RWPE2 (cell line): ENCODE results near the gene SMAD3.

ENCODE experiments used
- ATAC-seq: fragments of 200-7000 bp; cut with Tn5 transposase; 3 replicates; pipeline ENCODE4 v1.9.1; 2021; ENCODE audit warnings: low read depth
- DNase-seq: peaks from one replicate; pipeline ENCODE4 v3.0.0-alpha.2; 2020; ENCODE audit warnings: low spot score
- H3K27ac ChIP-seq: fragments of 450-650 bp; 2 replicates; pipeline ENCODE4 v1.5.1; 2017; ENCODE audit warnings: mild to moderate bottlenecking; ENCODE audit not compliant: poor library complexity, severe bottlenecking
- H3K27me3 ChIP-seq: fragments of 250-450 bp; sonication (Bioruptor Pico); 2 replicates; pipeline ENCODE4 v1.5.1; 2021; ENCODE audit warnings: mild to moderate bottlenecking, moderate library complexity; ENCODE audit not compliant: insufficient read depth, poor library complexity, severe bottlenecking
- H3K36me3 ChIP-seq: fragments of 250-450 bp; sonication (Bioruptor Pico); 2 replicates; pipeline ENCODE4 v1.5.1; 2020; ENCODE audit warnings: low read depth, mild to moderate bottlenecking, moderate library complexity
- H3K4me1 ChIP-seq: fragments of 250-450 bp; sonication (Bioruptor Pico); 2 replicates; pipeline ENCODE4 v1.5.1; 2021; ENCODE audit warnings: mild to moderate bottlenecking, moderate library complexity; ENCODE audit not compliant: insufficient read depth, poor library complexity, severe bottlenecking
- H3K4me3 ChIP-seq: fragments of 250-450 bp; sonication (Bioruptor Pico); 2 replicates; pipeline ENCODE4 v1.5.1; 2021; ENCODE audit warnings: mild to moderate bottlenecking, moderate library complexity; ENCODE audit not compliant: severe bottlenecking
- H3K9me3 ChIP-seq: fragments of 250-450 bp; sonication (Bioruptor Pico); 2 replicates; pipeline ENCODE4 v1.5.1; 2021; ENCODE audit warnings: mild to moderate bottlenecking, moderate library complexity; ENCODE audit not compliant: severe bottlenecking
- TF ChIP-seq, protein P1 (sequence below): fragments of 450-650 bp; IDR thresholded peaks from one replicate; pipeline ENCODE4 v1.5.1; 2017; ENCODE audit warnings: mild to moderate bottlenecking, moderate library complexity; ENCODE audit not compliant: poor library complexity, severe bottlenecking

SMAD3 gene

DNA sequence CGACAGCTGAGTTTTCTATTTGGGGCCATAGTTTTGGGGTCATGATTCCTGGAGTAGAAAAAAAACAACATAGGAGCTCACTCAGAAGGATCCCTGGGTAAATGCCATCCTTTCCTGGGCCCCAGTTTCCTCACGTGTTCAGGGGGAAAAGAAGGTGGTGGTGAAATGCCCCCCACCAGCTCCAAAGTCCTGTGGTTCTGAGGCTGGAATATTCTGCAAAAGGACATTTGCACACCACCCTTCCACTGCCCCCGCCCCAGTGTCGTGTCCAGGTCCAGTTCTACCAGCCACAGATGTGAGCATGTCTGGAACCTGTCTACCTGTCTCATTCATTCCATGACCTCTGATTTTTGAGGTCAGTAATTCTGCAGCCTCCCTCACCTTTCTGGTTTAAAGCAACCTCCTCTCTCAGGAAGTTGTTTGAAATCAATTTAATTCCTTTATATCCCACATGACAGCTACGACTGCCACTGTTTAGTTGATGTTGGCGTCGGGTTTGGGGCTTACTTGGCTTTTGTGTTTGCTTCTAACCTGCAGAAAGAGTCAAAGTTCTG, 82.1 kb downstream of the SMAD3 start:
- H3K27me3 ChIP-seq = no peaks in the 10 kb centered on the region
- H3K9me3 ChIP-seq = no peaks in the 10 kb centered on the region
- peaks cover 93% of the 10 kb centered on the region for H3K4me1 ChIP-seq
- ATAC-seq (no peak), DNase-seq (no peak)
- TF ChIP-seq, protein P1, sequence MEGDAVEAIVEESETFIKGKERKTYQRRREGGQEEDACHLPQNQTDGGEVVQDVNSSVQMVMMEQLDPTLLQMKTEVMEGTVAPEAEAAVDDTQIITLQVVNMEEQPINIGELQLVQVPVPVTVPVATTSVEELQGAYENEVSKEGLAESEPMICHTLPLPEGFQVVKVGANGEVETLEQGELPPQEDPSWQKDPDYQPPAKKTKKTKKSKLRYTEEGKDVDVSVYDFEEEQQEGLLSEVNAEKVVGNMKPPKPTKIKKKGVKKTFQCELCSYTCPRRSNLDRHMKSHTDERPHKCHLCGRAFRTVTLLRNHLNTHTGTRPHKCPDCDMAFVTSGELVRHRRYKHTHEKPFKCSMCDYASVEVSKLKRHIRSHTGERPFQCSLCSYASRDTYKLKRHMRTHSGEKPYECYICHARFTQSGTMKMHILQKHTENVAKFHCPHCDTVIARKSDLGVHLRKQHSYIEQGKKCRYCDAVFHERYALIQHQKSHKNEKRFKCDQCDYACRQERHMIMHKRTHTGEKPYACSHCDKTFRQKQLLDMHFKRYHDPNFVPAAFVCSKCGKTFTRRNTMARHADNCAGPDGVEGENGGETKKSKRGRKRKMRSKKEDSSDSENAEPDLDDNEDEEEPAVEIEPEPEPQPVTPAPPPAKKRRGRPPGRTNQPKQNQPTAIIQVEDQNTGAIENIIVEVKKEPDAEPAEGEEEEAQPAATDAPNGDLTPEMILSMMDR = no peak
- no peak overlapping the region for H3K4me3 ChIP-seq
- H3K36me3 ChIP-seq = peaks cover 16% of the 10 kb centered on the region
- peak overlapping the region; percentile 98 for H3K27ac ChIP-seq

DNA sequence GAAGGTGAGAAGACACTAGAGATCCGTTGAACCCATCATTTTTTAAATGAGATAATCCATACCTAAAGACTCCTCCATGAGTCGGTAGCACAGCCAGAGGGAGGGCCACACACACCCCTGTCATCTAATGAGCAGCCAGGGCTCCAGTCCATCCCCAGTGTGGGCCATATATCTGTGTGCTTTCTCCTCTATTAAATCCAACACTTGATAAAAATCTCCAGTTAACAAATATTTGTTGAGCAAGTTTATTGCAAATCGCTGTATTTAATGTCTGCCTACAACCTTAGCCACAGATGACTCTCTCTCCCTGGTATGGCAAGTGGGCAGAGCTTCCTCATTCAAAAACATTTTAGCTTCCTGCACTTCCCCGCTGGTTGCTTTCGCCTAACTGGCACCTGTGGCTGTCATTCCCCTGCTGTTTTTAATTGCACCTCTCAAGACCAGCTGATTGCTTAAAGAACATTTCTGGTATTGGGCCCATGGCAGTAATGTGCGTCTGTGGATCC, 82.8 kb downstream of the SMAD3 start:
- Histone ChIP-seq H3K27ac (peak overlapping the region; percentile 98), H3K4me1 (peaks cover 85% of the 10 kb centered on the region)
- peak; percentile 40 for ATAC-seq

DNA sequence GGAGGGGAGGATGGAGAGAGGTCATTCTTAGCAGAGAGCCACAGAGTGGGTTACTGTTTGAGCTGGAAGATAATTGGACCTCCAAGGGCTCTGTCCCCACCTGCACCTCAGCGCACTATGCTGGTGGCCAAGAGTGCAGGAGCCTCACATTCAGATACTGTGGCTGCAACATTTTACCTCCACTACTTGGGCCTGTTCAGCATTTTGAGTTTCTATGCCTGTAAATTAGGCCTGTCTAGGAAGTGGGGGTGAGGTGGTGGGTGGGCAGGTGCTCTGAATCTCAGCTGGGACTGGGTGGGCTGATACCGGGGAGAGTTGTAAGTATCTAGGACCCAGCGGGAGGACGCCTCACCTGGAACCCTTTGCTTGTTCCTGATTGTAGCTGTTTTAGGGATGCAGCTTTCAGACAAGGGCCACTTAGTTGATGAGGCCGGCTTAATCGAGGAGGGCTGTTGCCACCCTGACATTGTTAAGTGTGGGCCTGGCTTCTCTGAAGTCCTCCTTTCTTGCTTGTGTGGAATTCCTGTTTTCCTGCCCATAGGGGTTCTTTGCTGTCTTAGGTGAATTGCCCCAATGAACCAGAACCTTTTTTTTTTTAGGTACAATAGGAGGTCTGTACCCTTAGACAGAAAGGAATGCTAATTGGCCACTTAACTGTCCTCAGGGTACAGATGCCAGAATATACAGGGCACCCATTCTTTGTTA, 83.8 kb downstream of the SMAD3 start:
- Histone ChIP-seq H3K27ac (peak overlapping the region; percentile 98), H3K4me1 (peaks cover 76% of the 10 kb centered on the region), H3K9me3 (no peaks in the 10 kb centered on the region), H3K27me3 (no peaks in the 10 kb centered on the region), H3K36me3 (peaks cover 26% of the 10 kb centered on the region), H3K4me3 (no peak overlapping the region)
- ATAC-seq (no peak), DNase-seq (no peak)
- TF ChIP-seq, protein P1 = no peak

More for the DNA sequence above, 82.8 kb downstream of the SMAD3 start:
- Histone ChIP-seq H3K27me3 (no peaks in the 10 kb centered on the region), H3K9me3 (no peaks in the 10 kb centered on the region), H3K36me3 (peaks cover 21% of the 10 kb centered on the region), H3K4me3 (no peak overlapping the region)
- TF ChIP-seq, protein P1 = no peak
- no peak for DNase-seq

DNA sequence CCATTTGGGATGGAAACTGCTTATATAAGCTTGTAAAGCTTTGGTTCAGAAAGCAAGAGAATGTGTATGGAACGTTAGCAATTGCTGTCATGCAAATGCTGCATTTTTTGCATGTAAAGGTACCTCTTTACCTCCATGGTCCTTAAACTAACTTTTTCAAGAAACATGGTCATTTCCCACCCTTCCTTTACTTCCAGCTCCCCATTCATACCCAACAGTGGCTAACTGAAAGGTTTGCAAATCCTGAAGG, 84.3 kb downstream of the SMAD3 start:
- H3K27me3 ChIP-seq = no peaks in the 10 kb centered on the region
- peaks cover 72% of the 10 kb centered on the region for H3K4me1 ChIP-seq
- no peak for ATAC-seq

More for the DNA sequence above, 84.3 kb downstream of the SMAD3 start:
- Histone ChIP-seq H3K36me3 (peaks cover 29% of the 10 kb centered on the region), H3K4me3 (no peak overlapping the region), H3K27ac (peak overlapping the region; percentile 98), H3K9me3 (no peaks in the 10 kb centered on the region)
- no peak for DNase-seq
- TF ChIP-seq, protein P1 = no peak
